ENCODE data around the gene APOL2. TPM values are rescaled to one million over a fixed set of nuclear protein-coding genes. Genes with fewer than 3 reads are reported as not detected.
"Not testable (repeated sequence)": the region's sequence is repeated elsewhere in the genome, so short reads cannot be mapped to it uniquely, and the experiment has no call there.

The APOL2 gene
- total RNA-seq, 1 experiment from 2014 or later = 9.9 TPM

DNA sequence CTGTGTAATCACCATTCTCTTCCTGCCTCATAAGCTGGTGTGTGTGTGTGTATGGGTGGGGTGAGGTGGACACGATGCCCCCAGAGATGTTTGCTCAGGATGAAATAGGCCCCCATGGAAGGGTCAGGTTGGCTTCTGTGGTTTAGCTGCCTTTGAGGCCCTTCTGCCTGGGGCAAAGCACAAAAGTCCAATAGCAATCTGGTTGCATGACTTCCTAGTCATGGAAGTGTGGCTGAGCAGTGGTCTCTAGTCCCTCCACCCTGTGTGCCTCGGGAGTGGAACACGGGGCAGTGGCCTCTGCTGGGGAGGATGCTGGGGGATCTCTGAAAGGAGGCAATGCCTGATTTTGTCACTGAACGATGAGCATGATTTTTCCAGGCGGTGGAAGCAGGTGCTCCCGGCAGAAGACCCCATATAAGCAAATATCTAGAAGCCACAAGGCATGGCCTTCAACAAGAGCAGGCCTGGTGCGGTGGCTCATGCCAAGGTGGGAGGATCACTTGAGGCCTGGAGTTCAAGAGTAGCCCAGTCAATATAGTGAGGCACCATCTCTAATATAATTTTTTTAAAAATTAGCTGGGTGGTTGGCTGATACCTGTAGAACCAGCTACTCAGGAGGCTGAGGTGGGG is 12.8 kb upstream of the APOL2 start:
- BruUV-seq (replicated peaks); H3K79me2 ChIP-seq (ENCODE audit: insufficient read depth, low read length); RAD21 ChIA-PET (ENCODE audit: low non-redundant PET in 1 of 2, low total read pairs in 2 of 2, uncharacterized antibody in 2 of 2, unreplicated experiment in 2 of 2); H4K20me1 ChIP-seq (ENCODE audit: insufficient read depth); H2AFZ ChIP-seq (ENCODE audit: low read depth, low read length, poor library complexity, severe bottlenecking); H3K4me1 ChIP-seq (ENCODE audit: control insufficient read depth in 1 of 2, insufficient read depth in 2 of 2, low read length in 2 of 2); H3K9me2 ChIP-seq (ENCODE audit: insufficient read depth); POLR2A ChIA-PET; H3K27me3 ChIP-seq (ENCODE audit: insufficient read depth, low read length); H3K9me3 ChIP-seq (ENCODE audit: control insufficient read depth in 1 of 2, insufficient read depth in 1 of 2, low read depth in 1 of 2, low read length in 2 of 2); intact Hi-C loops (cut with micrococcal nuclease); ATAC-seq; H3K4me2 ChIP-seq (ENCODE audit: low read length); H3K36me3 ChIP-seq (ENCODE audit: control insufficient read depth in 1 of 2, insufficient read depth in 2 of 2, low read length in 2 of 2); H3K9ac ChIP-seq (ENCODE audit: low read length); H3K4me3 ChIP-seq (replicated peaks in 1 of 2; ENCODE audit: low read depth in 1 of 2, low read length in 2 of 2); CTCF ChIA-PET; DNase-seq (ENCODE audit: low read depth, low spot score); H3K27ac ChIP-seq (ENCODE audit: low read depth, low read length): not testable (repeated sequence)

DNA sequence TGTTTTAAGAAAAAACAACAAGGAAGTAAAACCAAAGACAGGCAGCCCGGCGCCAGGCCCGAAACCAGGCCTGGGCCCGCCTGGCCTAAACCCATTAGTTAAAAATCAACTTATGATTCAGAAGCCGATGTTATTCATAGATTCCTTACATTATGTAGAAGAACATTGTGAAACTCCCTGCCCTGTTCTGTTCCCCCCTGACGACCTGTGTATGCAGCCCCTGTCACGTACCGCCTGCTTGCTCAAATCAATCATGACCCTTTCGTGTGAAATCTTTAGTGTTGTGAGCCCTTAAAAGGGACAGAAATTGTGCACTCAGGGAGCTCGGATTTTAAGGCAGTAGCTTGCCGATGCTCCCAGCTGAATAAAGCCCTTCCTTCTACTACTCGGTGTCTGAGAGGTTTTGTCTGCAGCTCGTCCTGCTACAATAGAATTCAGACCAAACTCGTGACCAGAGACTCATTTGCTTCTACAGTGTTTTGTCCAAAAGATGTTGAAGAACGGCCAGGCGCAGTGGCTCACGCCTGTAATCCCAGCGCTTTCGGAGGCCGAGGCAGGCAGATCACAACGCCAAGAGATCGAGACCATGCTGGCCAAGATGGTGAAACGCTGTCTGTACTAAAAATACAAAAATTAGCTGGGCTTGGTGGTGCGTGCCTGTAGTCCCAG is 11.1 kb upstream of the APOL2 start:
- DNase-seq (ENCODE audit: low read depth, low spot score); H4K20me1 ChIP-seq (ENCODE audit: insufficient read depth); H3K4me1 ChIP-seq (ENCODE audit: control insufficient read depth in 1 of 2, insufficient read depth in 2 of 2, low read length in 2 of 2); H3K9ac ChIP-seq (ENCODE audit: low read length); H3K36me3 ChIP-seq (ENCODE audit: control insufficient read depth in 1 of 2, insufficient read depth in 2 of 2, low read length in 2 of 2); H3K4me3 ChIP-seq (replicated peaks in 1 of 2; ENCODE audit: low read depth in 1 of 2, low read length in 2 of 2); H2AFZ ChIP-seq (ENCODE audit: low read depth, low read length, poor library complexity, severe bottlenecking); H3K9me2 ChIP-seq (ENCODE audit: insufficient read depth); RAD21 ChIA-PET (ENCODE audit: low non-redundant PET in 1 of 2, low total read pairs in 2 of 2, uncharacterized antibody in 2 of 2, unreplicated experiment in 2 of 2); intact Hi-C loops (cut with micrococcal nuclease); BruUV-seq (replicated peaks); ATAC-seq; H3K27me3 ChIP-seq (ENCODE audit: insufficient read depth, low read length); POLR2A ChIA-PET; H3K9me3 ChIP-seq (ENCODE audit: control insufficient read depth in 1 of 2, insufficient read depth in 1 of 2, low read depth in 1 of 2, low read length in 2 of 2); H3K27ac ChIP-seq (ENCODE audit: low read depth, low read length); H3K79me2 ChIP-seq (ENCODE audit: insufficient read depth, low read length); H3K4me2 ChIP-seq (ENCODE audit: low read length): not testable (repeated sequence)
- CTCF ChIA-PET = interaction anchor here (1.5 kb wide), 1 partner anchor 36 kb away, joined by 3 read pairs; no protein-coding TSS in a partner anchor

- BruUV-seq (replicated peaks) = no TSS peak
- H3K79me2 ChIP-seq (ENCODE audit: insufficient read depth, low read length) = no peaks in the 10 kb centered on the region
- H3K36me3 ChIP-seq (ENCODE audit: control insufficient read depth in 1 of 2, insufficient read depth in 2 of 2, low read length in 2 of 2) = no peaks in the 10 kb centered on the region
- DNase-seq (ENCODE audit: low read depth, low spot score) (no peak), ATAC-seq (no peak)
- RAD21 ChIA-PET (ENCODE audit: low non-redundant PET in 1 of 2, low total read pairs in 2 of 2, uncharacterized antibody in 2 of 2, unreplicated experiment in 2 of 2) = no interaction called here
- intact Hi-C loops (cut with micrococcal nuclease) = no loop called here
- H4K20me1 ChIP-seq (ENCODE audit: insufficient read depth) = no peaks in the 10 kb centered on the region
- POLR2A ChIA-PET = interaction anchor here (1.5 kb wide), 1 partner anchor 10 kb away, joined by 4 read pairs; the partner anchor contains the start of gene APOL2
- H3K9me3 ChIP-seq (ENCODE audit: control insufficient read depth in 1 of 2, insufficient read depth in 1 of 2, low read depth in 1 of 2, low read length in 2 of 2) = no peaks in the 10 kb centered on the region
- no peaks in the 10 kb centered on the region for H3K9me2 ChIP-seq (ENCODE audit: insufficient read depth)
- H2AFZ ChIP-seq (ENCODE audit: low read depth, low read length, poor library complexity, severe bottlenecking) = no peak overlapping the region
- no peak overlapping the region for H3K4me3 ChIP-seq (replicated peaks in 1 of 2; ENCODE audit: low read depth in 1 of 2, low read length in 2 of 2)
- no peaks in the 10 kb centered on the region for H3K27me3 ChIP-seq (ENCODE audit: insufficient read depth, low read length)
- no peak overlapping the region for H3K4me2 ChIP-seq (ENCODE audit: low read length)
- no peaks in the 10 kb centered on the region for H3K4me1 ChIP-seq (ENCODE audit: control insufficient read depth in 1 of 2, insufficient read depth in 2 of 2, low read length in 2 of 2)
- no peak overlapping the region for H3K9ac ChIP-seq (ENCODE audit: low read length)
- H3K27ac ChIP-seq (ENCODE audit: low read depth, low read length) = no peak overlapping the region
- CTCF ChIA-PET = interaction anchor here (1.5 kb wide), 1 partner anchor 37 kb away, joined by 3 read pairs; no protein-coding TSS in a partner anchor
- TF ChIP-seq, protein P1, sequence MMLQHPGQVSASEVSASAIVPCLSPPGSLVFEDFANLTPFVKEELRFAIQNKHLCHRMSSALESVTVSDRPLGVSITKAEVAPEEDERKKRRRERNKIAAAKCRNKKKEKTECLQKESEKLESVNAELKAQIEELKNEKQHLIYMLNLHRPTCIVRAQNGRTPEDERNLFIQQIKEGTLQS (IDR thresholded peaks at IDR 0.05) = no peak
- TF ChIP-seq SRF (IDR thresholded peaks at IDR 0.05; ENCODE audit: low read depth) (no peak), ELF1 (IDR thresholded peaks at IDR 0.05; ENCODE audit: borderline replicate concordance, low read depth) (no peak)
- TF ChIP-seq, protein P2, sequence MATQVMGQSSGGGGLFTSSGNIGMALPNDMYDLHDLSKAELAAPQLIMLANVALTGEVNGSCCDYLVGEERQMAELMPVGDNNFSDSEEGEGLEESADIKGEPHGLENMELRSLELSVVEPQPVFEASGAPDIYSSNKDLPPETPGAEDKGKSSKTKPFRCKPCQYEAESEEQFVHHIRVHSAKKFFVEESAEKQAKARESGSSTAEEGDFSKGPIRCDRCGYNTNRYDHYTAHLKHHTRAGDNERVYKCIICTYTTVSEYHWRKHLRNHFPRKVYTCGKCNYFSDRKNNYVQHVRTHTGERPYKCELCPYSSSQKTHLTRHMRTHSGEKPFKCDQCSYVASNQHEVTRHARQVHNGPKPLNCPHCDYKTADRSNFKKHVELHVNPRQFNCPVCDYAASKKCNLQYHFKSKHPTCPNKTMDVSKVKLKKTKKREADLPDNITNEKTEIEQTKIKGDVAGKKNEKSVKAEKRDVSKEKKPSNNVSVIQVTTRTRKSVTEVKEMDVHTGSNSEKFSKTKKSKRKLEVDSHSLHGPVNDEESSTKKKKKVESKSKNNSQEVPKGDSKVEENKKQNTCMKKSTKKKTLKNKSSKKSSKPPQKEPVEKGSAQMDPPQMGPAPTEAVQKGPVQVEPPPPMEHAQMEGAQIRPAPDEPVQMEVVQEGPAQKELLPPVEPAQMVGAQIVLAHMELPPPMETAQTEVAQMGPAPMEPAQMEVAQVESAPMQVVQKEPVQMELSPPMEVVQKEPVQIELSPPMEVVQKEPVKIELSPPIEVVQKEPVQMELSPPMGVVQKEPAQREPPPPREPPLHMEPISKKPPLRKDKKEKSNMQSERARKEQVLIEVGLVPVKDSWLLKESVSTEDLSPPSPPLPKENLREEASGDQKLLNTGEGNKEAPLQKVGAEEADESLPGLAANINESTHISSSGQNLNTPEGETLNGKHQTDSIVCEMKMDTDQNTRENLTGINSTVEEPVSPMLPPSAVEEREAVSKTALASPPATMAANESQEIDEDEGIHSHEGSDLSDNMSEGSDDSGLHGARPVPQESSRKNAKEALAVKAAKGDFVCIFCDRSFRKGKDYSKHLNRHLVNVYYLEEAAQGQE (IDR thresholded peaks at IDR 0.05; ENCODE audit: low read depth) = no peak
- TF ChIP-seq, protein P3, sequence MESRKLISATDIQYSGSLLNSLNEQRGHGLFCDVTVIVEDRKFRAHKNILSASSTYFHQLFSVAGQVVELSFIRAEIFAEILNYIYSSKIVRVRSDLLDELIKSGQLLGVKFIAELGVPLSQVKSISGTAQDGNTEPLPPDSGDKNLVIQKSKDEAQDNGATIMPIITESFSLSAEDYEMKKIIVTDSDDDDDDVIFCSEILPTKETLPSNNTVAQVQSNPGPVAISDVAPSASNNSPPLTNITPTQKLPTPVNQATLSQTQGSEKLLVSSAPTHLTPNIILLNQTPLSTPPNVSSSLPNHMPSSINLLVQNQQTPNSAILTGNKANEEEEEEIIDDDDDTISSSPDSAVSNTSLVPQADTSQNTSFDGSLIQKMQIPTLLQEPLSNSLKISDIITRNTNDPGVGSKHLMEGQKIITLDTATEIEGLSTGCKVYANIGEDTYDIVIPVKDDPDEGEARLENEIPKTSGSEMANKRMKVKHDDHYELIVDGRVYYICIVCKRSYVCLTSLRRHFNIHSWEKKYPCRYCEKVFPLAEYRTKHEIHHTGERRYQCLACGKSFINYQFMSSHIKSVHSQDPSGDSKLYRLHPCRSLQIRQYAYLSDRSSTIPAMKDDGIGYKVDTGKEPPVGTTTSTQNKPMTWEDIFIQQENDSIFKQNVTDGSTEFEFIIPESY (IDR thresholded peaks at IDR 0.05; ENCODE audit: extremely low read depth, insufficient replicate concordance, low read length) = no peak
Measured at GRCh38 chr22:36249160-36249559, 9.8 kb upstream of the APOL2 start.

Measured in HCT116 (cell line).